Right renal cortex interstitium (tissue), 3 donors: ENCODE data around the gene COL4A2. TPM values are rescaled to one million over a fixed set of nuclear protein-coding genes. Genes with fewer than 3 reads are reported as not detected.
"Not testable (repeated sequence)": the region's sequence is repeated elsewhere in the genome, so short reads cannot be mapped to it uniquely, and the experiment has no call there.

Experiments used
- DNase-seq, 3 donors: peaks; one replicate each; pipeline ENCODE4 v3.0.0-alpha.2; 2013; ENCODE audit warnings: low read depth in 3 of 3, low spot score in 2 of 3
- polyA plus RNA-seq, 3 donors: library from polyadenylated mRNA; unstranded; fragments of 120-200 nt; gene quantifications; one replicate each; pipeline ENCODE4 v1.2.1, GENCODE V29; 2013; ENCODE audit not compliant: insufficient read length in 3 of 3

The COL4A2 gene
- polyA plus RNA-seq, 3 donors: 384 to 416 (median 398) TPM

GRCh38 chr13:110521946-110522345, 214.9 kb downstream of the COL4A2 start:
- DNase-seq: no peak

- DNase-seq: no peak
These were observed 215.6 kb downstream of the COL4A2 start for GRCh38 chr13:110522721-110523120.

- DNase-seq: no peak
These were observed 216.1 kb downstream of the COL4A2 start for GRCh38 chr13:110523180-110523579.

DNA sequence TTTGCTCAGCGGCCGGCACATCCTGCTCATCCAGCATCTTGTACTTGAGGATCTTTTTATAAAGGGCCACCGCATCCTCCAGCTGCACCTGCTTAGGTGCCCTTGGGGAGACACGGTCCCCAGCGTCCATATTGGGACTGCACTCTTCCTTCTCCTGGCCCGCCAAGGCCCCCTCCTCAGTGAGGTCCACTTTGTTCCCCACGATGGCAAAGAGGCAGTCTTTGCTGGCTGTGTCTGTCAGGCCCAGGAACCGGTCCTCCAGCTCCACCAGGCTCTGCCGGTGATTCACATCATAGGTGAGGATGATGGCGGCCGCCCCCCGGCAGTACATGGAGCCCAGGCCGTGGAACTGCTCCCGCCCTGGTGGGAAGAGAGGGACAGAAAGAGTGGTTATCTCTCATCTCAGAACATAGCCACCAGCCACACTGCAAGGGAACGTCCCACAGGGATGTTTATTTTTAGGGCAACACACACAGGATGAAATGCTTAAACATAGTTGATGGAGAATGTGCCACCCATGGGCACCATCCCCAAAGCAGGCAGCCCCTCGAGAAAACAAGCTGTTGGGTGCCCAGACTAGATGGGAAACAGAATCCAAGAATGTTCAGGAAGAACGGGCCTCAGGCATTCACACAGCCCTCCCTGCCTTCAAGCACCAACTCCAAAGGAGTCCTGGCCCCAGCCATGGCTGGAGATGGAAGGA, 216.9 kb downstream of the COL4A2 start:
- no peak for DNase-seq

DNA sequence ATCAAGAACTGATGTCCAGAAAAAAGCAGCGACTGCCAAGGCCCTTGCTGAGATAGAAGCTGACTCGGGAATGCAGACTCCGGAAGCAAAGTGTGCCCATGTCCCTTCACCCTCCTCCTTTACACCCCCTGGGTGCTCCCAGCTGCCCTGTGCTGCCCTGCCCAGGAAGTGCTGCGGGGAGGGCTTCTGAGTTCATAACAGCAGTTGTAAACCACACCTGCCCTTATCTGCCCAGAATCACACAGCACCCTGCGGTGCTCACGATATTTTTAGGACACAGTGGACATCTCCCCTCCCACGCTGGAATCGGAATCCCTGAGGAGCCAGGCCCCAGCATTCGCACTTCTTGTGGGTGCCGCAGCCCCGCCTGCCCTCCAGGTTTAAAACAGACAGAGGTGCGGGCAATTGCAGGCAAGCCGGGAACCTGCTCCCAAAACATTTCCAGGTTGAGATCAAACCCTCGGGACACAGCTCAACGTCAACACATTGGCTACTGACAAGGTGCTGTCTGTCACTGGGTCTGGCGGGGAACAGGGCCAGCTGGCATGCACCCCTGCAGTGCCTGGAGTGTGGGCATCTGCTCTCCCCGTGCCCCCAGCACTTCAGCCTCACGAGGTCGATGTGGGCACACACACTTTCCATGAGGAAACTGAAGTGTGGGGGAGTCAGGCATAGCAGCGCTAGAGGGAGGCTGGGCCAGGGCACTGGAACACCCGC, 217.6 kb downstream of the COL4A2 start:
- DNase-seq: no peak

GRCh38 chr13:110525328-110526319, 218.5 kb downstream of the COL4A2 start:
- no peak for DNase-seq

GRCh38 chr13:110528371-110528770, 221.3 kb downstream of the COL4A2 start:
- no peak for DNase-seq

- no peak for DNase-seq
These were observed 221.8 kb downstream of the COL4A2 start for GRCh38 chr13:110528911-110529310.

DNA sequence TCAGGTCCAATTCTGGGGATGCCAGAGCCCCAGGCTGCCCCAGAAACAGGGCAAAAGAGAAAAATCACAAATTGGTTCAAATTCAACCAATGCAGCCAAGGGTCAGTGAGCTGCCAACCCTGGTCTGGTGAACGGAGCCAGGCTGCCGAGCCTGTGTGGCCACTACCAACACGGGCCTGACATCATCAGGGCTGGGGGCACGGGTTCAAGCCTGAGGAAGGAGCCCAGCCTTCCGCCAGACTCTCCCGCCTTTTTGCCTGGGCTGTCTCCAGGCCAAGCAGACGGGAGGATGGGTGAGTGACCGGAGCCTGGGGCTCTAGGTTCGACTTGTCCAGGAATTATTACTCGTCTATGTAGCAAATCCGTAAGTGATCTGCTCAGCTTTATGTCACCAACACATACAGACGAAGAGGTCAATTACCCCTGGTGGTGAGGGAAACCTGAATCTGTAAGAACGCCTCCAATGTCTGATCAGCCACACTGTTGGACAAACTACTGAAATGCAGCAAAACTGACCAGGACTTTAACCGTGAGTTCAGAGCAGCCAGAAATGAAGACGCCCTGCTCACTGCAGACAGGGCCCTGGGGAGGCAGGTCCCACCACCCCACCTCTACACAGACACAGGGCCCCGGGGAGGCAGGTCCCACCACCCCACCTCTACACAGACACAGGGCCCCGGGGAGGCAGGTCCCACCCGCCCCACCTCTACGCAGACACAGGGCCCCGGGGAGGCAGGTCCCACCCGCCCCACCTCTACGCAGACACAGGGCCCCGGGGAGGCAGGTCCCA, 222.6 kb downstream of the COL4A2 start:
- no peak for DNase-seq

- DNase-seq: no peak
These were observed 224.0 kb downstream of the COL4A2 start for GRCh38 chr13:110531100-110531499.

DNA sequence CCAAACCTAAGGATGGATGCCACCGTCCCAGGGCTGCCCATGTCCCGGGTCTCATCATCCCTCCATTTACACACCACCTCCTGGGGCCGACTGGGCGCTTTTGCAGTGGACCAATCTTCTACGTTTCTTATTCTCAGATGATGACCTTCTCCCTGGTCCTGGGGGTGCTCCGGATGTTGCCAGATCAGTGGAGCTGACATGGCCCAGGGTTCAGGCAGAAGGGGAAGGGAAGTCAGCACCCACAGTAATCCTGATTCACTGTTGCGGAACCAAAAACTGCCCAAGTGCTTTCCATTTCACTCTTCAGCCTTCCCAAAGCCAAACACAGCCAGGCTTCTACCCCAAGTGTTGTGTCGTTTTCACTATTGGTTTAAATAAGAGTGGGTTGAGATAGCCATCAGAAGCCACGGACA, 224.6 kb downstream of the COL4A2 start:
- DNase-seq: no peak

GRCh38 chr13:110532258-110532657, 225.2 kb downstream of the COL4A2 start:
- not testable (repeated sequence) for DNase-seq

- no peak for DNase-seq
These were observed 226.9 kb downstream of the COL4A2 start for GRCh38 chr13:110533771-110534670.

- no peak for DNase-seq
These were observed 228.4 kb downstream of the COL4A2 start for GRCh38 chr13:110535526-110535925.

DNA sequence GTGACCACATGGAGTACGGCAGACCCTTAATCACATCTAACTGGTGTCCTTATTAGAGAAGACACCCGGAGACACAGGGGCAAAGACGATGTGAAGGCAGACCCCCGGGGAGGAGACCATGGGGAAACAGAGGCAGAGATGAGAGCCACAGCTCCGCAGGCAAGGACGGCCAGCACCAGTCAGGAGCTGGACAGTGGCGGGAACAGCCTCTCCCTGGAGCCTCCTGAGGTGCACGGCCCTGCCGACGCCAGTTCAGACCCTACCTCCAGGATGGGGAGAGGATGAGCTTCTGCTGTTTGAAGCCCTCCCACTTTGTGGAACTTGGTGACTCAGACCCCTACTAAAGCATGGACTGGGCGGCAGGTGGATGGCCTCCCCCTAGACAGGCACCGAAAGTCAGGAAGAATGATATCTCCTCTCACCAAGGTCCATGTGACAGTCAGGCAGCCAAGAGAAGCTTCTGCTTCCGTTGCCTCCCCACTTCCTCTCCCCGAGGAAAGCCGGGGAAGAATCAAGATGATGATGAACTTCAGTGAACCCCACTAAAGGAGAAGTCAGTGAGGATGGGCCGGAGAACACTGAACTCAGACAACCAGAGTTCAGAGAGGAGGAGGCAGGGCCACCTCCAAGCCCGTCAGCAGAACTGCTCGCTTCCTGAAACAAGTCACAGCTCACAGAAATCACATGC, 229.1 kb downstream of the COL4A2 start:
- no peak for DNase-seq

- DNase-seq: no peak
These were observed 231.5 kb downstream of the COL4A2 start for GRCh38 chr13:110538632-110539031.

- DNase-seq: no peak
These were observed 232.8 kb downstream of the COL4A2 start for GRCh38 chr13:110539894-110540293.

- no peak for DNase-seq
These were observed 233.9 kb downstream of the COL4A2 start for GRCh38 chr13:110540871-110541525.
